K562 (cell line): ENCODE measurements around the gene ABCA13. TPM values are rescaled to one million over a fixed set of nuclear protein-coding genes. Genes with fewer than 3 reads are reported as not detected.

Experiments used
- ATAC-seq: fragments of 200-7000 bp; cut with Tn5 transposase; 3 replicates; pipeline ENCODE4 v1.9.1; 2020; ENCODE audit warnings: moderate library complexity
- BruUV-seq: library from RNA; stranded (reverse); fragments of 400-500 nt; replicated peaks from 2 replicates; lab custom pipeline; 2021; lab: Mats Ljungman, UMichigan
- CTCF ChIA-PET: fragments of 300-600 bp; formaldehyde crosslinking; extraction: SDS; loops from one replicate; lab custom pipeline; 2021; ENCODE audit warnings: low intra/inter-chr PET ratio; lab: Yijun Ruan, JAX
- POLR2A ChIA-PET: fragments of 300-600, 350-650 bp; sonication (Branson Sonifier 250); formaldehyde crosslinking; extraction: SDS; loops from one replicate; lab custom pipeline; 2021; ENCODE audit warnings: antibody characterized with exemption, inconsistent platforms; lab: Yijun Ruan, JAX
- DNase-seq, 4 experiments: peaks; one replicate each; pipeline versions ENCODE4 v3.0.0 to v3.0.0-alpha.2; 2011 to 2018; ENCODE audit warnings: low spot score in 3 of 4, mixed read lengths in 3 of 4; ENCODE audit errors: extremely low read depth in 1 of 4
- FAIRE-seq: peaks from 2 replicates; lab custom pipeline; 2011; peaks lifted over from hg19 to GRCh38; lab: Jason Lieb, UNC
- H2AFZ ChIP-seq: 2 replicates; pipeline ENCODE4 v1.6.0; 2011; ENCODE audit warnings: low read depth, low read length, control low read depth, inconsistent platforms
- H3K27ac ChIP-seq: fragments of 200-600 bp; 3 replicates; pipeline ENCODE4 v1.8.0; 2011; ENCODE audit warnings: low read depth, mild to moderate bottlenecking, control low read depth, inconsistent platforms, low read length, moderate library complexity, mixed read lengths; ENCODE audit errors: extremely low read depth
- H3K27me3 ChIP-seq, 2 experiments: fragments of 300-600 bp in 1 of 2; 2 replicates in 1 of 2; 3 replicates in 1 of 2; pipeline versions ENCODE4 v1.6.0 to v1.8.0; 2011; ENCODE audit warnings: inconsistent platforms in 2 of 2, low read length in 2 of 2, mild to moderate bottlenecking in 1 of 2, mixed read lengths in 1 of 2, moderate library complexity in 1 of 2; ENCODE audit not compliant: control insufficient read depth in 2 of 2, insufficient read depth in 2 of 2
- H3K36me3 ChIP-seq: fragments of 300-600 bp; 3 replicates; pipeline ENCODE4 v1.8.0; 2011; ENCODE audit warnings: mild to moderate bottlenecking, low read length, inconsistent platforms; ENCODE audit not compliant: control insufficient read depth, insufficient read depth
- H3K4me1 ChIP-seq, 2 experiments: fragments of 200-600 bp in 1 of 2; replicated peaks in 1 of 2; 2 replicates in 1 of 2; 3 replicates in 1 of 2; pipeline versions ENCODE4 v1.5.1 to v1.8.0; 2011; ENCODE audit warnings: inconsistent platforms in 2 of 2, low read length in 2 of 2, mild to moderate bottlenecking in 1 of 2, mixed read lengths in 1 of 2, moderate library complexity in 1 of 2; ENCODE audit not compliant: control insufficient read depth in 2 of 2, insufficient read depth in 2 of 2
- H3K4me2 ChIP-seq: 2 replicates; pipeline ENCODE4 v1.6.1; 2011; ENCODE audit warnings: low read length, control low read depth, inconsistent platforms, mixed read lengths; ENCODE audit not compliant: insufficient read depth
- H3K4me3 ChIP-seq: fragments of 200-600 bp; sonication (generic), shearing (Covaris generic); 2 replicates; pipeline ENCODE4 v1.5.1; 2016; ENCODE audit warnings: control low read depth, inconsistent platforms
- H3K79me2 ChIP-seq: fragments of 200-600 bp; 3 replicates; pipeline ENCODE4 v1.8.0; 2011; ENCODE audit warnings: low read length, inconsistent platforms; ENCODE audit not compliant: control insufficient read depth, insufficient read depth
- H3K9ac ChIP-seq, 2 experiments: 2 replicates each; pipeline versions ENCODE4 v1.6.0 to v1.6.1; 2011; ENCODE audit warnings: low read depth in 2 of 2, low read length in 2 of 2, control low read depth in 1 of 2, inconsistent platforms in 1 of 2, mild to moderate bottlenecking in 1 of 2, mixed read lengths in 1 of 2; ENCODE audit not compliant: insufficient read depth in 1 of 2
- H3K9me1 ChIP-seq: one replicate; pipeline ENCODE4 v1.6.0; 2011; ENCODE audit warnings: inconsistent platforms, mild to moderate bottlenecking, low read length, moderate library complexity; ENCODE audit not compliant: control insufficient read depth, insufficient read depth
- H3K9me3 ChIP-seq: replicated peaks from 2 replicates; pipeline ENCODE4 v1.5.1; 2011; ENCODE audit warnings: low read depth, low read length, inconsistent platforms; ENCODE audit not compliant: control insufficient read depth, insufficient read depth
- H4K20me1 ChIP-seq: replicated peaks from 2 replicates; pipeline ENCODE4 v1.6.1; 2011; ENCODE audit warnings: low read length, inconsistent platforms, mixed read lengths; ENCODE audit not compliant: control insufficient read depth, insufficient read depth
- BMI1 ChIP-seq: fragments of 150-350 bp; IDR thresholded peaks from 2 replicates; pipeline ENCODE4 v1.6.1; 2014; ENCODE audit warnings: low read length
- CBFA2T3 ChIP-seq: fragments of 450-650 bp; IDR thresholded peaks from 2 replicates; pipeline ENCODE4 v1.6.1; 2017
- CREB1 ChIP-seq, 2 experiments: sonication (generic) in 1 of 2; formaldehyde crosslinking in 1 of 2; IDR thresholded peaks; 2 replicates each; pipeline versions ENCODE4 v1.6.1 to v1.8.0; 2012 to 2022; ENCODE audit warnings: inconsistent platforms in 1 of 2, mild to moderate bottlenecking in 1 of 2, missing genetic modification reagents in 1 of 2, moderate library complexity in 1 of 2
- CREBBP ChIP-seq: IDR thresholded peaks from one replicate; pipeline ENCODE4 v1.6.1; 2012; ENCODE audit warnings: low read depth, mild to moderate bottlenecking, control low read depth, inconsistent platforms, low read length
- ELK1 ChIP-seq: sonication (generic); formaldehyde crosslinking; IDR thresholded peaks from 2 replicates; pipeline ENCODE4 v1.8.1; 2022; ENCODE audit warnings: missing genetic modification reagents
- HDAC8 ChIP-seq: fragments of 450-650 bp; IDR thresholded peaks from 2 replicates; pipeline ENCODE4 v1.6.1; 2016; ENCODE audit warnings: mild to moderate bottlenecking, missing genetic modification characterization, moderate library complexity, missing compliant biosample characterization
- HMBOX1 ChIP-seq: sonication (generic); IDR thresholded peaks from 2 replicates; pipeline ENCODE4 v1.6.1; 2016
- HMGN3 ChIP-seq: IDR thresholded peaks from 2 replicates; pipeline ENCODE4 v1.6.1; 2011; ENCODE audit warnings: borderline replicate concordance, low read depth, mild to moderate bottlenecking, mixed read lengths, low read length; ENCODE audit not compliant: insufficient read length; ENCODE audit errors: extremely low read depth
- HNRNPLL ChIP-seq: fragments of 200-400 bp; formaldehyde crosslinking; IDR thresholded peaks from 2 replicates; pipeline ENCODE4 v1.6.1; 2017; ENCODE audit warnings: low read length, low read depth, mild to moderate bottlenecking; ENCODE audit not compliant: poor library complexity, severe bottlenecking
- TRIM24 ChIP-seq, 2 experiments: fragments of 450-650 bp; IDR thresholded peaks; 2 replicates each; pipeline ENCODE4 v1.6.1; 2016
- TSC22D4 ChIP-seq: fragments of 450-650 bp; IDR thresholded peaks from 2 replicates; pipeline ENCODE4 v1.6.1; 2016; ENCODE audit warnings: missing genetic modification characterization, missing biosample characterization, control low read depth
- ZBTB26 ChIP-seq: fragments of 450-650 bp; formaldehyde crosslinking; IDR thresholded peaks from 2 replicates; pipeline ENCODE4 v1.4.0; 2022; ENCODE audit warnings: missing genetic modification characterization
- ZNF124 ChIP-seq: sonication (generic); formaldehyde crosslinking; IDR thresholded peaks from 2 replicates; pipeline ENCODE4 v1.8.1; 2022; ENCODE audit warnings: missing genetic modification reagents
- ZNF197 ChIP-seq: fragments of 200-800 bp; sonication (Bioruptor generic); IDR thresholded peaks from 2 replicates; pipeline ENCODE4 v1.6.1; 2016; ENCODE audit warnings: low read depth, missing genetic modification characterization, missing compliant biosample characterization
- ZNF408 ChIP-seq: fragments of 250-450 bp; sonication (Bioruptor Pico); IDR thresholded peaks from 2 replicates; pipeline ENCODE4 v1.4.0; 2020; ENCODE audit warnings: low read depth, mild to moderate bottlenecking, moderate library complexity
- ZNF586 ChIP-seq: fragments of 450-650 bp; formaldehyde crosslinking; conservative IDR thresholded peaks from 2 replicates; pipeline ENCODE4 v1.4.0; 2020; ENCODE audit warnings: mild to moderate bottlenecking, moderate library complexity
- WGBS: fragments of 100-300 bp; shearing (Covaris generic); methylation state at CpG from one replicate; pipeline ENCODE4 v1.1.6; 2016; ENCODE audit warnings: low coverage, mixed read lengths; ENCODE audit not compliant: insufficient coverage; ENCODE audit errors: missing lambda C conversion rate; 5-methylcytosine and 5-hydroxymethylcytosine counted together
- in situ Hi-C: fragments of 300-500 bp; cut with MboI; formaldehyde crosslinking; loops from 4 replicates; pipeline ENCODE4 v1.15.0; 2018; ENCODE audit warnings: inconsistent platforms, mixed read lengths
- intact Hi-C: fragments of 100-400 bp; cut with micrococcal nuclease; formaldehyde crosslinking; loops from 2 replicates; pipeline ENCODE4 v1.14.2; 2022
- polyA plus RNA-seq, 8 experiments: library from polyadenylated mRNA; depleted of rRNA in 4 of 8; stranded (reverse) in 5 of 8; unstranded in 3 of 8; fragments of >200 nt; fragmentation: Nextera tagmentation in 2 of 8; fragmentation: Illumina TruSeq in 1 of 8; extraction: Ambion mirVana in 2 of 8; extraction: Trizol in 1 of 8; gene quantifications; 2 replicates each; pipeline versions ENCODE4 v1.2.1 to v1.2.3, GENCODE V29; 2011 to 2014; ENCODE audit warnings: inconsistent platforms in 1 of 8, missing spikeins in 1 of 8
- total RNA-seq, 7 experiments: library from RNA; depleted of rRNA in 6 of 7; stranded (reverse); fragments of >200 nt in 6 of 7; fragmentation: Illumina TruSeq in 2 of 7; extraction: Trizol in 2 of 7; gene quantifications; 2 replicates each; pipeline versions ENCODE4 v1.2.1 to v1.2.3, GENCODE V29; 2011 to 2021; ENCODE audit warnings: low replicate concordance in 1 of 7

Gene ABCA13
- total and polyA plus RNA-seq, 9 of the 15 experiments (the other 6 are each of a cell fraction or from before 2014, with no cell fraction given) = 0.14 to 1.5 (median 0.38) TPM

- TF ChIP-seq ZNF586 (no peak), ZNF124 (CRISPR knock-in tag) (no peak), ZBTB26 (no peak), ELK1 (CRISPR knock-in tag) (no peak)
These were observed 218.7 kb downstream of the ABCA13 start (continued) for GRCh38 chr7:48389977-48390376.

GRCh38 chr7:48390388-48391327, 219.4 kb downstream of the ABCA13 start:
- no peak overlapping the region for H3K4me2 ChIP-seq
- BruUV-seq = no TSS peak
- in situ Hi-C loops = no loop called here
- ChIA-PET POLR2A (no interaction called here), CTCF (no interaction called here)
- WGBS = 3% methylated on average over 5 of the region's 6 CpGs
- no peaks in the 10 kb centered on the region for H4K20me1 ChIP-seq
- no peak overlapping the region for H3K4me3 ChIP-seq
- no peak for FAIRE-seq
- H3K4me1 ChIP-seq = no peaks in the 10 kb centered on the region
- no peaks in the 10 kb centered on the region for H3K27me3 ChIP-seq
- H3K79me2 ChIP-seq = no peaks in the 10 kb centered on the region
- no peak overlapping the region for H2AFZ ChIP-seq
- DNase-seq = no peak
- no peak for ATAC-seq
- H3K9me3 ChIP-seq = no peaks in the 10 kb centered on the region
- intact Hi-C loops = no loop called here
- no peak overlapping the region for H3K27ac ChIP-seq
- H3K9ac ChIP-seq = no peak overlapping the region
- H3K36me3 ChIP-seq = no peaks in the 10 kb centered on the region
- H3K9me1 ChIP-seq = no peaks in the 10 kb centered on the region
- TF ChIP-seq TSC22D4 (tag) = no peak
- TF ChIP-seq CREBBP = no peak
- no peak for TF ChIP-seq TRIM24 (IDR thresholded peaks at IDR 0.05)
- no peak for TF ChIP-seq BMI1
- TF ChIP-seq CREB1 (IDR thresholded peaks at IDR 0.05) = no peak
- no peak for TF ChIP-seq CREB1 (CRISPR knock-in tag; IDR thresholded peaks at IDR 0.05)
- TF ChIP-seq HMGN3 = no peak
- no peak for TF ChIP-seq ZNF197 (CRISPR knock-in tag)
- TF ChIP-seq ZNF408 (CRISPR knock-in tag) = no peak
- TF ChIP-seq HMBOX1 = no peak
- no peak for TF ChIP-seq CBFA2T3
- no peak for TF ChIP-seq HDAC8 (tag)
- no peak for TF ChIP-seq HNRNPLL
